ENCODE data around the gene KRTAP10-5.

The KRTAP10-5 gene

DNA sequence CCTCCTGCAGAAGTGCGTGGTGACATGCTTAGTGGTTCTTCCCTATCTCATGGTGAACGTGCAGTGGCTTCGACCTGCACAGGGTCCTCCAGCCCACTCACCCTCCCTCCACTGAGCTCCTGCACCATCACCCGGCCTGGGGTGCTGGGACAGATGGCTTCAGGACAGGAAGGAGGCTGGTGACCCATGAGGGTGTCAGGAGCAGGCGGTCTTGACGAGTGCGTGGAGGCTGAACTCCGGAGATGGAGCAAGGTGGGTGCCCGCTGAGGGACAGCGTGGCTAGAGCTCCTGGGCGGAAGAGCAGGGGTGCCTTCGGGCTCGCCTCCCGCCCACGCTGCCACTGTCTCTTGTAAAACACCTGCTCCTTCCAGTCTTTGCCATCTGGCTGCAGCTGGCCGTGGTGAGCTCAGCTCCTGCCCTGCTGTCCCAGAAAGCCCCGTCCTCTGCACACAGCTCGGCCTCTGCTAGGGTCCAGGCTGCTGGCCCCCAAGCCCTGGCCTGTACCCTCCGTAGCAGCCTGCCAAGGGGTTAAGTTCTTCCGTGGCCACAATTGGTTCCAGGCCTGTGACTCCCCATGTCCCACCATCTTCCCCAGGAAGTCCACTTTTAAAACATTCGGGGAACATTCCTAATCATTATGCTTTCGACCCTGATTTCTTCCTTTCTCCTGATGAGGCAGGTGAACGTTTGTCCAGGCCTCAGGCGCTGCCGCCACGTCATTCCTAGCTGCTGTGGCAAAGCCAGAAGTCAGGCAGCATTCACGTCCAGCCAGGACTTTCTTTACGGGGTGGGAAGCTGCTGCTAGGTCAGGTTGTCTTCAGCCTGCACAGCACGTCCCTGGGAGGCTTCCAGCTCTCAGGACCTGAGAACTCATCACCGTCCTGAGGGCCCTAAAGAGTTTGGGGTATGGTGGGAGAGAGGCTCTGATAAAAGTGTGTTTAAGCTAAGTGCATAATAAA is 48.5 kb downstream of the KRTAP10-5 start:
- DNase-seq, result no peak
- Mint-ChIP-seq H3K4me1 (no peaks in the 10 kb centered on the region), H3K27me3 (peaks cover 20% of the 10 kb centered on the region), H3K4me3 (no peak overlapping the region), H3K27ac (no peak overlapping the region), H3K9me3 (no peaks in the 10 kb centered on the region), H3K36me3 (no peaks in the 10 kb centered on the region)
- CTCF ChIA-PET, result no interaction called here

DNA sequence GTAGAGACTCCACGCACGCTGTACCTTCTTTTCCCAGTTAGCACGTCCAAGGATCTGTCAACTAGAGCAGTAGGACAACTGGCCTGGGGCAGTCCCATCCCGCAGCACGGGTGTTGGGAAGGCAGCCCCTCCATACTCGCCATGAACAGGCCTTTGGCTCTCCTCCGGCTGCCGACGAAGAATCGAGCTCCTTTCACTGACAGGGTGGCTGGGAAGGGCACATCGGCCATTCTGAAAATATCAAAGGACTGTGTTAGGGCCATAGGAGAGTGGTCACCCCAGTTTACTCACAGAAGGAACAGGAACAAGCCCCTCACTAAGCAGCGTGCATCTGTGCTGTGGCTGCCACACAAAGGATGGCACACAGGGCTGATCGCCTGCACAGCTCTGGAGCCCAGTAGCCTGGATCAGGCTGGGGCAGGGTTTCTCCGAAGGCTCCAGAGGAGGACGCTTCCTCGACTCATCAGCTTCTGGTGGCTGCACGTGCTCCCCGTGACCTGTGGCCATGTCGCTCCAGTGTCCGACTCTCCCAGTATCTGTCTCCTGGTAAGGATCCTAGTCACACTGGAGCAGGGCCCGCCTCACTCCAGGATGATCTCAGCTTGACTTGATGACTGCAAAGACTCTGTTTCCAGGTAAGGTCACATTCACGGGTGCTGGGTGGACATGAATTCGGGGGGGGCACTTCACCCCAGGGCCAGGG is 49.4 kb downstream of the KRTAP10-5 start:
- no peaks in the 10 kb centered on the region for H3K4me1 Mint-ChIP-seq
- peaks cover 17% of the 10 kb centered on the region for H3K27me3 Mint-ChIP-seq
- no peaks in the 10 kb centered on the region for H3K36me3 Mint-ChIP-seq
- DNase-seq, result peak; percentile 12
- no peak overlapping the region for H3K27ac Mint-ChIP-seq
- CTCF ChIA-PET, result no interaction called here
- H3K4me3 Mint-ChIP-seq, result no peak overlapping the region
- H3K9me3 Mint-ChIP-seq, result no peaks in the 10 kb centered on the region

DNA sequence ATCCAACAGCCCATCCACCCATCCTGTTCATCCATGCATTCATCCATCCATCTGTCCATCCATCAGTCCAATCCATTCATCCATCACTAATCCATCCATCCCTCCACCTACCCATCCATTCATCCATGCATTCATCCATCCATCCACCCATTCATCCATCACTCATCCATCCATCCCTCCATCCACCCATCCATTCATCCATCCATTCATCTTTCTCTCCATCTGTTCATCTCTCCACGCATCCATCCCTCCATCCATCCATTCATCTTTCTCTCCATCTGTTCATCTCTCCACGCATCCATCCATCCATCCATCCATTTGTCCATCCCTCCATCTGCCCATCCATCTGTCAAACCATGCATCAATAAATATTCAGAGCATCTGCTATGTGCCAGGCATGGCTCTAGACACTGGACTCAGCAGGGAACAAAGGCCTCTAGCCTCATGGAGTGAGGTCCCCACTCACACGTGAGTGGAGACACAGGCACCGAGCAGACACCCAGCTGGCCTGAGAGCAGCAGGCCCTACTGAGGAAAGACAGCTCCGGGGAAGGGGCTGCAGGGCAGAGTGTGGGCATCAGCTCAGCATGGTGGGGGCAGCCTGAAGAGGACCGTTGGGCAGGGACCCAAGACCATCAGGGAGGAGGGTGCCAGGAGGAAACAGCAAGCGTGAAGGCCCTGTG is 50.0 kb downstream of the KRTAP10-5 start:
- Mint-ChIP-seq H3K4me3 (no peak overlapping the region), H3K4me1 (no peaks in the 10 kb centered on the region), H3K27me3 (peaks cover 10% of the 10 kb centered on the region), H3K27ac (no peak overlapping the region), H3K9me3 (no peaks in the 10 kb centered on the region), H3K36me3 (no peaks in the 10 kb centered on the region)
- no peak for DNase-seq
- CTCF ChIA-PET, result no interaction called here

DNA sequence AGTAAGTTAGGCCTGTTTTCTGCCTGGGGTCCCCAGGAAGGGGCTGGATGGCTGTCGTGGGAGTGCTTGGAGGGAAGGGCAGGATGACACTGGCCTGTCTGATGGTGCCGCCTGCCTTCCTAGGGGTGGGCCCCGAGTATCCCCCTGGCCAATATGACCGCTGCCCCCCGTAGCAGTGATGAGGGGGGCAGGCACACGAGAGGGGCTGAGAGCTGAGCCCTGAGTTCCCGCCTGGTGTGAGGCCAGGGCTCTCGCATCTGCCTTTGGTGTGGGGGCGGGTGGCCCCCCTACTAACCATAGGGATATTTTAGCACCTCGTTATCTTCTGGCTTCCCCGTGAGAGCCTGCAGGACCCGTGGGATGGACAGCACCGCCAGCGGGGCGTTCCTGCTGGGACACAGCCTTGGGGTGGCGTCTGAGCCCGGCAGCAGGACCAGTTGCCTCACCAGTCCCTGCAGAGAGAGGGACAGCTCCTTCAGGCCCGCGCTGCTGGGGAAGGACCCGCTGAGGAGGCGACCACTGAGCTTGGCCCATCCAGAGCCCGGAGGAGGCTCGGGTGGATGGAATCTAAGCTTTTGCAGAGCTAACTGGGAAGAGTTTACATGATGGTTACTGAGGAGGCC is 50.8 kb downstream of the KRTAP10-5 start:
- Mint-ChIP-seq H3K4me3 (no peak overlapping the region), H3K36me3 (no peaks in the 10 kb centered on the region), H3K27me3 (peaks cover 10% of the 10 kb centered on the region), H3K4me1 (no peaks in the 10 kb centered on the region), H3K9me3 (no peaks in the 10 kb centered on the region), H3K27ac (no peak overlapping the region)
- CTCF ChIA-PET, result no interaction called here
- DNase-seq, result peak; percentile 5
